Inferior parietal cortex (tissue), 1 donor: ENCODE data around the gene TAAR6.
"Not testable (repeated sequence)": the region's sequence is repeated elsewhere in the genome, so short reads cannot be mapped to it uniquely, and the experiment has no call there.

ENCODE experiments used
- DNase-seq: peaks from one replicate; pipeline ENCODE4 v3.0.0-alpha.2; 2016; ENCODE audit errors: extremely low spot score

TAAR6 gene

DNA sequence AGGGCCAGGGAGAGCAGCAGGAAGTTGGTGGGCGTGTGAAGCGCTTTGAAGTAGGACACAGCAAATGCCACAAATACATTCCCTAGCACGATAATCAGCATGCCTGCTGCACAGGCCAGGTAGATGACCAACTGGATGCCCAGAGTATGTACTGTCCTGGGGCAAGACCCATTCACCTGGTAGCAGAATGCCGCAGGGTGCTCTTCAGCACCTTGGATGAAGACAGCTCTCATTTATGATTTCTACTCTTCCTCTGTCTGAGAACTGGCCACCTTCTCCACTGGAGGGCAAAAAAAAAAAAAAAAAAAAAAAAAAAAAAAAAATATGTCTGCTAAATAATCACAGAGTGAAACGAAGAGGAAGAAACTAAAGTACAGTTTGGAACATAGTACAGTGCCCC lies 19.3 kb downstream of the TAAR6 start, which contains the start of gene TAAR5:
Gene TAAR5, minus strand, starts transcription at position 288 of the 400 bp plus-strand sequence. Its CDS starts 55 bp downstream, at position 233.
- no peak for DNase-seq

DNA sequence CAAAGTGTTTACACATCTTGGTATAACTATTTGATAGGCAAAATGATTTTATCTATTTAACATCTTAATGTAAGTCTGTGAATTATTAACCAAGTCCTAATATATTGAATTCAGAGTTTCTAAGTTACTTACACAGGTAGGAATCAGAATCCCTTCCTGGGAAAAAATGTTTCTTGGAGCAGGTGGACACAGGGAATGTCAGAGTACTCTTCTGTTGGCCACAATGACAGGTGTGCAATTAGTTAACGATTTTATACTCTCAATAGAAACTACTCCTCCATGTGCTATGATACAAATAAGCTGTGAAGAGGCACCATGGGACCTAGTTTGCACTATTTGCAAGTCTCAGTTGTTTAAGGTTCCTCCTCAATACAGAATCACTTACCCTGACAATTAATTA lies 20.2 kb downstream of the TAAR6 start:
- DNase-seq = no peak

DNA sequence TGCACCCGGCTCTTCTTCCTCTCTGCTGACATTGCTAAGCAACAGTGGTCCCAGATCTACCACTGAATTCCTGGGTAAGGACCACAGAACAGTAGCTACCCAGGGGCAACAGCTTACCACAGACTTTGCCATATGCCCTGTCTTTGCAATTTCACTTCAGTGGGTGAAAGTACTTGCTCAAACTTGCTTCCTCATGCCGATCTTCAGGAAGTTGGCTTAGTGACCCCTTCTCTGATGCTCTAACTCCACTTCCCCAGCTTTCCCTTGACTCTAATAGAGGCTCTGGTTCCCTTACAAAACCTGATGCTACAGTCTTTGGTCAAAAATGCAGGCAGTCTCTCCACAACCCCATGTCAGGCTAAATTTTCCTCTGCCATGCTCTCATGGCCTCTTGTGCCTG lies 22.7 kb downstream of the TAAR6 start:
- DNase-seq = no peak

DNA sequence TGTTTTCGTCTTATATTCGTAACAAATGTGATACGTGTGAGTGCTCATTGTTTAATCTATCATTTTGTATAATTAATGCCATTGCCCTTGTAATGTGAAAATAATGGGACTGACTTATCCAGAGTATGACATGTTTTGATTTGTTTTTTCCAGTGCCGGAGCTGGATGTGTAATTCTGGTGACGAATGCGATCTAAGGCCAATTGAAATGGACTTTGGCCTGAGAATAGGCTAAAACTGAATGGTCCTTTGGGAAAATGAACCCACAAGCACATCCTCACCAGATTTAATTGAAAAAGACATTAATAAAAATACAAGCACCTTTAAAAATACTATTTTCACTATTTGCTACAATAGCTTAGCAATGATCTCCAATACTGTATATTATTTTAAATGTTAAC lies 26.1 kb downstream of the TAAR6 start:
- DNase-seq = no peak

DNA sequence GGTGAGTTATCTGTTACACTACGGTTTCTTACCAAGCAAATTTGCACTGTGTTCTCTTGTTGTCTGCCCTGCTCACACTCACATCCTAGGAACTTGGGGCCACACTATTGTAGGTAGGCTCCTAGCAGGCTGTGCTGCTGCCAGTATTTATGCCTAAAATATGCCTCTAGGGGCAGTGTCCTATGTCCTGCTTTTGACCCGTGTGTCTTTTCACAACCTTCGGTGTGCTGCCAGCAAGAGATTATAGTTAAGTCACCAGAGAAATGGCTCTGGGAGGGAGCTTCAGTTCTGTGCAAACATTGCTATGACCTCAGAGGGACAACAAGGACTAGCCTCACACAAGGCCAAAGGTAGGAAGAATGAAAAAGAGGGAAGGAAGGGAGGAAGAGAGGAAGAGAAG lies 28.4 kb downstream of the TAAR6 start:
- no peak for DNase-seq

DNA sequence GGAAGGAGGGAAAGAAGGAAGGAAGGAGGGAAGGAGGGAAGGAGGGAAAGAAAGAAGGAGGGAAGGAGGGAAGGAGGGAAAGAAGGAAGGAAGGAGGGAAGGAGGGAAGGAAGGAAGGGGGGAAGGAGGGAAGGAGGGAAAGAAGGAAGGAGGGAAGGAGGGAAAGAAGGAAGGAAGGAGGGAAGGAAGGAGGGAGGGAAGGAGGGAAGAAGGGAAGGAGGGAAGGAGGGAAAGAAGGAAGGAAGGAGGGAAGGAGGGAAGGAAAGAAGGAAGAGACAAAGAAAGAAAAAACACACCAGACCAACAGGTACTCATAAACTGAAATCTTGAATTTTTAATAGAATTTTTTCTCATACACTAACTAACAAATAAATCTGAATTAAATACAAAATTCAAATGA lies 30.8 kb downstream of the TAAR6 start:
- not testable (repeated sequence) for DNase-seq

DNA sequence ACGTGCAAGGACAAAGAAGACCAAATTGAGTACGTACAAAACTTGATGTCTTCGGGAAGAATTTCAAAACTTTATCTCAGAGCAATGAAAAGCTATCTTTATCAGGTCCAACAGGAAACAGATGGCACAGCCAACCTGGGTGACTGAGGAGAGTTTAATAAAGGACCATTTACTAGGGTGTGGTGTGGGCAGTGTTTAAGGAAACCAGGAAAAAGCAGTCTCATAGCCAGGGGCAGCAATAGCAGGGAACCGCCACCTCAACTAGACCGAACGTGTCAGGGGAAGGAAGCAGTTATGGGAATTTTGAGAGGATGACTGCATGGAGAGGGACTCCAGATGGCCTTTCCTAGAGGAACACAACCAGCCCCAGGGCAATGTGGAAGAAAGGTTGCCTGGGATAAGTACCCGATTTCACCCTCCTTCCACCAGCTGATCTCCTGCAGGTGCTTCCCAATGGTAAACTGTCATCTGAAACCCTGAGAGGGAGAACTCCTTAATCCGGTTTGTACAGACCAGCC lies 34.6 kb downstream of the TAAR6 start:
- DNase-seq = no peak

DNA sequence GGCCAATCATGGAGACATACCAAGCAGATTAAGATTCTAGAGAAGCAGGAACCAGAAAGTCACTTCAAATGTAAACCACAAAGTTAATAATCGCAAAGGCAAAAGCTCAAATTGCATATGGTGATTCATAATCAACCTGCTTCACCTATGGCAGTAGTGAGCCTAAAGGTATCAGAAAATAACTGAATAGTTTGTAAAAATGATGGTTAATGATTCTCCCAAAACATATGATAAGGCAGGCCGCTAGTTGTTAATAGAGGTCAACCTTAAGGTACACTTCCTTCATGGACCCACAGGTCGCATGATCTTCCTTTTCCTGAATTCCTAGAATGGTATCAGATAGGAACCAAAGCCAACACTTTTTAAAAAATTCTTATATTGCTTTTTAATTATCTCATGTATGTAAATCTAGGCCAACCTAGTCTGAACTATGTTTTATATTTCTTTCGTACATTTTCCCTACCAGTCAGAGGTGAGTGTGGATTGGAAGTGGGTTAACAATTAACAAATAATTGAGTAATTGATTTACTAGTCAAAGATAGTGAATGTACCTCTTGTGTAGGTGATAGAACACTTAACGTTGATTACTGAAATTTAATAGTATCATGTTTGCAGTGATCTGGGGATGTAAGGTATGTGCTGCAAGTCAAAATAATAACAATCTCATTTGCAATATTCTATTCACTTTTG lies 37.6 kb downstream of the TAAR6 start:
- DNase-seq = no peak

DNA sequence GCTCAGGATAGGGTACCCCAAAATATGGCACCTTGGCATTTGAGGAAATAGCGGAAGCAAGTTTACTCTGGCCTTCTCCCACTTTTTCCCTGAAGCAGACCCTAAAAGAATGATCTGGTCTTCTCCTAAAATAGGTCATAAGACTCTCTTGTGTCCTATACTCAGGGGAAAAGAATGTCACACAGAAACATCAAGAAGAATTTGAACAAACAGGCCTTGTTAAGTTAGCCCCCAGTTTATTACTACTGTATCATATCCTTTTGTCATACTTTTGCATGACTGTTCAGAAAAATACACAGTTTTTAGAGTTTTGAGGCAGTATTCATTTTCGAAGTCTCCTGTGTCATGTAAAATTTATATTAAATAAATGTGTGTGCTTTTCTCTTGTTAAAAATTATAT lies 41.5 kb downstream of the TAAR6 start:
- DNase-seq = no peak

DNA sequence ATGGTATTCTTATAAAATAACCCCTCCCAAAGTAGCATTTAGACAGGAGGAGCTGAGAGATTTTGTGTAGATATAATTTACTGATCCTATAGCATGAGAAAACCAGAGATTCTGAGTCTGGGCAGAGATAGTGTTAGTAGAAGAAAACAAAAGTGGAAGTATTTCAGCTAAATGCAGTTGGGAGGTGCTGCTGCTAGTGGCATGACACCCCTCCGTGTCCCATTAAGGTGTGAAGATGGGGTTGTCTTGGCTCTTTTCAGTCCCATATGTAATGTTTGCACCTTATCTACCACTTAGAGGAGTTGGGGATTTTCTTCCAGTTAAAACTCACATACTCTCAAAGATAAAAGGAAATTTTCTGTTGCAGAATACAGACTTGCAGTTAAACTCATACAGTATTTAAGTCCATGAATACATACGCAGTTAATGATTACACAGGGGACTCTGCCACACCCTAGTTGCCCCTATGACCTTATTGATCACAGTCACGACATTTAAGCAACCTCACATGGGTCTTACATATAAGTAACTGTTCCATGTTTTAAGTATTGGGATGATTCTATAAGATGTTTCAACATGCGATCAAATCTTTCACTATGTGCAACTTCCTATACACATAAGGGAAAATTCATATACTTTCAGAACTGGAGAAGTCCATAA lies 42.5 kb downstream of the TAAR6 start:
- no peak for DNase-seq

DNA sequence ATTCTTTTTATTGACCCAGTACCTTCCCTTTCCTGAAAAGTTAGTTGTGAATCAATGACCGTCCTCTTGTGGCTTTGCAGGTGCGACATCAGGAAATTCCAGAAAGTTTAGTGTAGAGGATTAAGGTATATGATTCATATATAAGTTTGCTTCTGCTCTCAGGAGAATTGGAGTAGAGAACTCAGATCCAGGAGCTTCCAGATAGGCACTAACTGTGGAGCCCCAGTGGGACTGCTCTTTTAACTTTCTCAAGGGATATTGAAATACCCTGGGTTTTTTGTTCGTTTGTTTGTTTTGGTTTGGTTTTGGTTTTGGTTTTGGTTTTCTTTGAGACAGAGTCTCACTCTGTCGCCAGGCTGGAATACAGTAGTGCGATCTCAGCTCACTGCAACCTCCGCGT lies 44.4 kb downstream of the TAAR6 start:
- DNase-seq = no peak

DNA sequence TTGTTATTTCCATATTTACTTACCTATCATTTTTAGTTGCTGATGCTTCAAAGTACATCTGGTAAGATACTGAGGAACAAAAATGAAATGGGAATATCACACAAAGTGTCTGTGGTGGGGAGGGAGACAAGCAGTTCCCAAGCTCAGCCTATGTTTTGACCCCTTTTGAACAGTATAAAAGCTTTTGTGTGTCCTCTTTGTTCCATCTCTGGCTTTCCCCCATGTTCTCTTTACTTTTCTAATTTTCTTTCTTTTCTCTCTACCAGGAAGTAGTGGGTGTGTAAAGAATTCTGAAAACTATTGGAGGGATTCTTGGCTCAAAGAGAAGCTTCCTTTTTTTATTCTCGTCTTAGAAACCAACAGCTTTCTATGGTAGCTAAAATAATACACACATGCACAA lies 46.6 kb downstream of the TAAR6 start:
- DNase-seq = no peak
